H1 (cell line): ENCODE measurements around the gene DHDH.

Source experiments
- CHD2 ChIP-seq: IDR thresholded peaks from 2 replicates; pipeline ENCODE4 v1.6.1; 2012; ENCODE audit warnings: low read length, improper control_type of control experiment
- EZH2 ChIP-seq: fragments of 200-600 bp; sonication (generic); IDR thresholded peaks from 2 replicates; pipeline ENCODE4 v1.7.1; 2012; ENCODE audit warnings: low read depth, mild to moderate bottlenecking, moderate library complexity, low read length, inconsistent platforms; ENCODE audit not compliant: severe bottlenecking
- FOSL1 ChIP-seq: IDR thresholded peaks from 2 replicates; pipeline ENCODE4 v1.6.1; 2011; ENCODE audit warnings: mild to moderate bottlenecking, low read depth, low read length, moderate library complexity; ENCODE audit not compliant: insufficient read depth
- GABPA ChIP-seq: IDR thresholded peaks from 2 replicates; pipeline ENCODE4 v1.6.1; 2011; ENCODE audit warnings: mild to moderate bottlenecking, low read length, moderate library complexity, borderline replicate concordance; ENCODE audit not compliant: insufficient read depth
- HDAC2 ChIP-seq, 2 experiments: fragments of 300-600 bp in 1 of 2; sonication (generic) in 1 of 2; IDR thresholded peaks; 2 replicates each; pipeline ENCODE4 v1.6.1; 2011 to 2012; ENCODE audit warnings: low read depth in 2 of 2, low read length in 2 of 2, mild to moderate bottlenecking in 2 of 2, moderate library complexity in 2 of 2, borderline replicate concordance in 1 of 2, inconsistent platforms in 1 of 2
- KDM1A ChIP-seq: fragments of 200-600, 300-600 bp; sonication (generic); IDR thresholded peaks from 2 replicates; pipeline ENCODE4 v1.7.1; 2016; ENCODE audit warnings: mild to moderate bottlenecking, low read length, borderline replicate concordance
- POLR2A ChIP-seq, 2 experiments: IDR thresholded peaks; 1 replicate in 1 of 2; 2 replicates in 1 of 2; pipeline ENCODE4 v1.6.1; 2011; ENCODE audit warnings: low read depth in 2 of 2, low read length in 2 of 2, mild to moderate bottlenecking in 2 of 2; ENCODE audit errors: control extremely low read depth in 1 of 2
- RXRA ChIP-seq: IDR thresholded peaks from 2 replicates; pipeline ENCODE4 v1.6.1; 2011; ENCODE audit warnings: low read depth, mild to moderate bottlenecking, low read length, moderate library complexity; ENCODE audit not compliant: insufficient read depth
- TAF1 ChIP-seq: IDR thresholded peaks from 2 replicates; pipeline ENCODE4 v1.6.1; 2011; ENCODE audit warnings: mild to moderate bottlenecking, low read depth, low read length
- TF ChIP-seq, protein P1 (sequence below), 3 experiments: IDR thresholded peaks; 1 replicate in 2 of 3; 2 replicates in 1 of 3; pipeline versions ENCODE4 v1.5.1 to v1.6.1; 2011; ENCODE audit warnings: low read length in 3 of 3, mild to moderate bottlenecking in 3 of 3, inconsistent platforms in 2 of 3, low read depth in 1 of 3, moderate library complexity in 1 of 3; ENCODE audit not compliant: insufficient read depth in 1 of 3; ENCODE audit errors: control extremely low read depth in 1 of 3
- TF ChIP-seq, protein P2 (sequence below): IDR thresholded peaks from 2 replicates; pipeline ENCODE4 v1.6.1; 2012; ENCODE audit warnings: inconsistent platforms
- TF ChIP-seq, protein P3 (sequence below): IDR thresholded peaks from 2 replicates; pipeline ENCODE4 v1.6.1; 2011; ENCODE audit warnings: low read length, improper control_type of control experiment

DNA sequence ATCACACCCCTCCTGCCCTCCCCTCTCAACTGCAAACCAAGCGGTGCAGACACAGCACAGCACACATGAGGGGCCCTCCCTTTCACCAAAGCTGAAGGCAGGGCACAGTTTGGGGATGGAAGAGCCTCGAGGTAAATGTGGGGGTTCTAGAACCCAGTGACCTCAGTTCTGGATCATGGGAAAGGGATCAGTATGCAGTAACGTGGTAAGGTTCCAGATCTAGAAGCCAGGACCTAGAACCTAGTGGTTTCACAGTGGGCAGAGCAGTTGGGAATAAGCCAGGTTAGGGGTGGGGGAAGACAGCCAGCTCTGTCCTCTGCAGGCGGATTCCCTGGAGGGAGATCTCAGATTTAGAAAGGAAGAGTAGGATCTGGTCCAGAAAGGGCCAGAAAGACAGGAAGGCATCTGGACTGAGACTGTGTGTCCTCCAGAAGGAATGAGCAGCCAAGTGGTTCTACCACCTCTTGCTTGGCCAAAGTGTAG is 34.7 kb downstream of the DHDH start:
- TF ChIP-seq, protein P1, sequence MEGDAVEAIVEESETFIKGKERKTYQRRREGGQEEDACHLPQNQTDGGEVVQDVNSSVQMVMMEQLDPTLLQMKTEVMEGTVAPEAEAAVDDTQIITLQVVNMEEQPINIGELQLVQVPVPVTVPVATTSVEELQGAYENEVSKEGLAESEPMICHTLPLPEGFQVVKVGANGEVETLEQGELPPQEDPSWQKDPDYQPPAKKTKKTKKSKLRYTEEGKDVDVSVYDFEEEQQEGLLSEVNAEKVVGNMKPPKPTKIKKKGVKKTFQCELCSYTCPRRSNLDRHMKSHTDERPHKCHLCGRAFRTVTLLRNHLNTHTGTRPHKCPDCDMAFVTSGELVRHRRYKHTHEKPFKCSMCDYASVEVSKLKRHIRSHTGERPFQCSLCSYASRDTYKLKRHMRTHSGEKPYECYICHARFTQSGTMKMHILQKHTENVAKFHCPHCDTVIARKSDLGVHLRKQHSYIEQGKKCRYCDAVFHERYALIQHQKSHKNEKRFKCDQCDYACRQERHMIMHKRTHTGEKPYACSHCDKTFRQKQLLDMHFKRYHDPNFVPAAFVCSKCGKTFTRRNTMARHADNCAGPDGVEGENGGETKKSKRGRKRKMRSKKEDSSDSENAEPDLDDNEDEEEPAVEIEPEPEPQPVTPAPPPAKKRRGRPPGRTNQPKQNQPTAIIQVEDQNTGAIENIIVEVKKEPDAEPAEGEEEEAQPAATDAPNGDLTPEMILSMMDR (IDR thresholded peaks at IDR 0.05; ENCODE audit: control extremely low read depth in 1 of 3, insufficient read depth in 1 of 3, low read depth in 1 of 3, low read length in 3 of 3) = no peak
- TF ChIP-seq TAF1 (no peak), EZH2 (no peak), GABPA (no peak), CHD2 (no peak), RXRA (no peak), FOSL1 (no peak), HDAC2 (IDR thresholded peaks at IDR 0.05; ENCODE audit: borderline replicate concordance in 1 of 2, low read depth in 2 of 2, low read length in 2 of 2) (no peak), KDM1A (no peak), POLR2A (IDR thresholded peaks at IDR 0.05; ENCODE audit: control extremely low read depth in 1 of 2, low read depth in 2 of 2, low read length in 2 of 2) (no peak)
- TF ChIP-seq, protein P2, sequence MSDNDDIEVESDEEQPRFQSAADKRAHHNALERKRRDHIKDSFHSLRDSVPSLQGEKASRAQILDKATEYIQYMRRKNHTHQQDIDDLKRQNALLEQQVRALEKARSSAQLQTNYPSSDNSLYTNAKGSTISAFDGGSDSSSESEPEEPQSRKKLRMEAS = no peak
- TF ChIP-seq, protein P3, sequence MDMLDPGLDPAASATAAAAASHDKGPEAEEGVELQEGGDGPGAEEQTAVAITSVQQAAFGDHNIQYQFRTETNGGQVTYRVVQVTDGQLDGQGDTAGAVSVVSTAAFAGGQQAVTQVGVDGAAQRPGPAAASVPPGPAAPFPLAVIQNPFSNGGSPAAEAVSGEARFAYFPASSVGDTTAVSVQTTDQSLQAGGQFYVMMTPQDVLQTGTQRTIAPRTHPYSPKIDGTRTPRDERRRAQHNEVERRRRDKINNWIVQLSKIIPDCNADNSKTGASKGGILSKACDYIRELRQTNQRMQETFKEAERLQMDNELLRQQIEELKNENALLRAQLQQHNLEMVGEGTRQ = no peak
